Measurements from ENCODE around the gene ERAL1.
"Not testable (repeated sequence)": the region's sequence is repeated elsewhere in the genome, so short reads cannot be mapped to it uniquely, and the experiment has no call there.

ERAL1 gene

DNA sequence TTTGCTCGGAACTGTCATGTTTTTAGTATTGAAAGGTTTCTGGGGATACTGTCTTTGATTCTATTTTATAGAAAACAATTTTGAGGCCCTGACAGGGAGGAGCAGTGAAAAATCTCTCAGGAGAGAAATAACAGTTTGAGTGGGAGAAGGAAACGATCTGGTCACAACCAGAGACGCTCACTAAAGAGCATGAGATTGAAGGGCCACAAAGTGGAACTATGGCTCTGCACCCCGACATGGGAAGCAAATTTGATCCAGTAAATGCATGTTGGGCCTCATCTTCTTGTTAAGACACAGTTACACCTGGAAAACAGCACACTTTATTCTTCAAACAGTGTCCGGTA, 492 bp downstream of the ERAL1 start:
- no peak for DNase-seq

DNA sequence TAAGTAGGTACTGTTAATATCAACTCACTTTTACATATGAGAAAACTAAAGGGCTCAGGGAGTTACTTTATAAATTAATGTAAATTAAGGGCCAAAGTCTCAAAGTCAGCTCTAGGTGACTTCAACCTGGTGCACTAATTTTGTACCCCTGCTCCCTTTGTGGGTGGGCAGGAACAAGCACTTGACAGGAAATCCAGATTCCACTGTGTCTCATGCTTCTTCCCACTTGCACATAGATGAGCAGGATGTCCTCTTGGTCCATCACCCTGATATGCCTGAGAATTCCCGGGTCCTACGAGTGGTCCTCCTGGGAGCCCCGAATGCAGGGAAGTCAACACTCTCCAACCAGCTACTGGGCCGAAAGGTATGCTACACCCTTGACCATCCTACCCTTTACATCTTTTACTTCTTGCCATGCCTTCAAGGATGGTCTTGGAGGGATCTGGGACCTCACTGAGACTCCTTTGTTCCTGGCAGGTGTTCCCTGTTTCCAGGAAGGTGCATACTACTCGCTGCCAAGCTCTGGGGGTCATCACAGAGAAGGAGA, 1.3 kb downstream of the ERAL1 start:
- DNase-seq: no peak

DNA sequence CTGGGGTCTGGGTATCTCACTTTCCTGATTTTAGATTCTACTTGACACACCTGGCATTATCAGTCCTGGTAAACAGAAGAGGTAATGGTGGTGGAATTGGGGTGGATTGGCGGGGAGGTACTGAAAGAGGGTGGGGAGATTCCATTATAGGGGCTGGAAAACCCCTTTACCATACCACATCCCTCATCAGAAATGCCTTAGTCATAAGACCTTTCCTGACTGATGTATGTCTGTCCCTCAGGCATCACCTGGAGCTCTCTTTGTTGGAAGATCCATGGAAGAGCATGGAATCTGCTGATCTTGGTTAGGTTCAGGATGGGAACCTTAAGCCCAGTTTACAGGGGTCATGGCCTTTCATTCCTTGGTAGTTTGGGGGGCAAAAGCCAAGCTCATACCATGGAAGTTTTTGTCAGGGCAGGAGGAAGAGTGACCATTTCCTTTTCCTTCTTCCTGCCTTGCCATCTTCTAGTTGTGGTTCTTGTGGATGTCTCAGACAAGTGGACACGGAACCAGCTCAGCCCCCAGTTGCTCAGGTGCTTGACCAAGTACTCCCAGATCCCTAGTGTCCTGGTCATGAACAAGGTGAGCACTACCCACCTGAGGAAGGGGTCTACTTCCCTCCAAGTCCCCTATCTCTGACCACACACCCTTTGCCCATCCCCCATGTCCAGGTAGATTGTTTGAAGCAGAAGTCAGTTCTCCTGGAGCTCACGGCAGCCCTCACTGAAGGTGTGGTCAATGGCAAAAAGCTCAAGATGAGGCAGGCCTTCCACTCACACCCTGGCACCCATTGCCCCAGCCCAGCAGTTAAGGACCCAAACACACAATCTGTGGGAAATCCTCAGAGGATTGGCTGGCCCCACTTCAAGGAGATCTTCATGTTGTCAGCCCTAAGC, 3.3 kb downstream of the ERAL1 start:
- DNase-seq: no peak

DNA sequence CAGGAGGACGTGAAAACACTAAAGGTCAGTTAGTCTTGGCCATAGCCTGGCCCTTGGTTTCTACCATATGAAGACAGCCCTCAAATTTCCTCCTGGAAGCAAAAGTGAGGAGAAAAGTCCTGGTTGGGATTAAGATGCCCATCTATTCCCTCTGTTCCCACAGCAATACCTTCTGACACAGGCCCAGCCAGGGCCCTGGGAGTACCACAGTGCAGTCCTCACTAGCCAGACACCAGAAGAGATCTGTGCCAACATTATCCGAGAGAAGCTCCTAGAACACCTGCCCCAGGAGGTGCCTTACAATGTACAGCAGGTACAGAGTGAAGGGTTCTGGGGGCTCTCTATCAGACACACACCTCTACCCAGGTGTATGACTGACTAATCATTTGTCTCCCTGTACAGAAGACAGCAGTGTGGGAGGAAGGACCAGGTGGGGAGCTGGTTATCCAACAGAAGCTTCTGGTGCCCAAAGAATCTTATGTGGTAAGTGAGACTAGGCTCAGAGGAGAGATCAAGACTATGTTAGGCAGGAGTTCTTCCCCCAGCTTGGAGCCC, 4.1 kb downstream of the ERAL1 start:
- no peak for DNase-seq

DNA sequence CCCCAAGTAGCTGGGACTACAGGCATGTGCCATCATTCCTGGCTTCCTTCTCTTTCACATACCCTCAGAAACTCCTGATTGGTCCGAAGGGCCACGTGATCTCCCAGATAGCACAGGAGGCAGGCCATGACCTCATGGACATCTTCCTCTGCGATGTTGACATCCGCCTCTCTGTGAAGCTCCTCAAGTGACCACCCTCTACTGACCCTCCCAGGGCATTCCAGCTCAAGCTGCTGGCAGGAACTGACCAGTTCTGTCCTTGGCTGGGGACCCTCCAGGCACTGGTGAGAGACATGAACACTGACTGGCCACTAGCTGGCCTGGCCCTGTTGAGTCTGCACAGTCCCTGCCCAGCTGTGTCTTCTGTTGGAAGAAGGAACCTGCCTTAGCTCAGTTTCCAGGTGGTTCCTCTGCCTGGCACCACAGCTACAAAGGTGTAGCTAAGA, 5.6 kb downstream of the ERAL1 start:
- no peak for DNase-seq

DNA sequence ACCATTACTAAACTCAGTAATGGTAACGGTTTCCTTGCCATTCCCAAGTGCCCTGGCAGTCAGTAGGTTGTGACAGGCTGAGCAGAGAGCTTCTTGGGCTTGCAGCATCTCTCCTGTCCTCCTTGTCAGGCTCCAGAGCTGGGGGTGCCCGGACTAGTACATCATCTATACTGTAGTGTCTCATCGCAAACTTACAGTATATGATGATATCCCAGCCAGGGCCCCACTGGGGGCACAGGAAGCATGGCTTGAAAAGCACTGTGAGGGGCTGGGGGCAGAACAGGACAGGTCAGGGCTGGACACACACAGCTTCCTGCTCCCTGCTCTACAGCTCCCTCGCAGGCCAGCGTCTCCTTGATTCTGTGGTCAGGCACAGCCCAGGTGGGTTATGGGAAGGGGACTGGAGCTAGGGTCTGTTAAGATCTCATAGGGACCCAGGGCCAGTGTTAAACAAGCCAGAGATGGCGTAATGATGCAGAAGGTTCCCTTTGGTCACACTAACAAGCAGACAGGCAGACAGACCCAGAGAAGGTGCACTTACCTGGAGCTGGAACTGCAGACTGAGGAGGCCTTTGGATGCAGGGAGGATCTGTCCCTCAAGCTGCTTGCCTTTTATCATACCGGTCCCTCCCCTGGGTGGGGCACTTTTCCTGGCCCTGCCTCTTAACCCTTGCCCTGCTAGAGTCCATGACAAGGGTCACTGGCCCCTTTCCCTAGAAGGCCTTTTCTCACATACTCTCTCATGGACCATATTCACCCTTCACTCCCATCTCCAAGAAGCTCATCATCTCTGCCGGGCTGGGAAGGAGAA, 6.8 kb downstream of the ERAL1 start:
- no peak for DNase-seq

DNA sequence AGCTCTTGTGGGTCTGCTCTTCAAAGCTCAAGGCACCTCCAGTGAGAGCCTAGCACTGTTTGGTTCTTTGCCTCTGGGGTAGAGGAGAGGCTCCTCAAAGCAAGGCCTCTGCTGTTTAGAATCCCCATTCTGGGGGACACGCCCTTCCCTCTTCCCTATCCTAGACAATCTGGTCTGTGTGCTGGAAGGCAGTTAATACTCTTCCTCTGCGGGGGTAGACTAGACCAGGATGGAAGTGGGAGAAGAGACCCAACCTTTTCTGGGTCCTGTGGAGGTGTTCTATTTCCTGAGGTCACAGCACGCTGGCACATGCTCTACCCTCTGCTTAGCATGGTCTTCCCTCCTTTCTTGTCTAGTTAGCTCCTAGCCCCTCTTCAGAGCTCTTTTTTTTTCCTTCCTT, 7.7 kb downstream of the ERAL1 start:
- DNase-seq: no peak

- DNase-seq: no peak
Measured at GRCh38 chr17:28863953-28864352, 9.1 kb downstream of the ERAL1 start.

GRCh38 chr17:28864991-28865849, 10.4 kb downstream of the ERAL1 start:
- no peak for DNase-seq

DNA sequence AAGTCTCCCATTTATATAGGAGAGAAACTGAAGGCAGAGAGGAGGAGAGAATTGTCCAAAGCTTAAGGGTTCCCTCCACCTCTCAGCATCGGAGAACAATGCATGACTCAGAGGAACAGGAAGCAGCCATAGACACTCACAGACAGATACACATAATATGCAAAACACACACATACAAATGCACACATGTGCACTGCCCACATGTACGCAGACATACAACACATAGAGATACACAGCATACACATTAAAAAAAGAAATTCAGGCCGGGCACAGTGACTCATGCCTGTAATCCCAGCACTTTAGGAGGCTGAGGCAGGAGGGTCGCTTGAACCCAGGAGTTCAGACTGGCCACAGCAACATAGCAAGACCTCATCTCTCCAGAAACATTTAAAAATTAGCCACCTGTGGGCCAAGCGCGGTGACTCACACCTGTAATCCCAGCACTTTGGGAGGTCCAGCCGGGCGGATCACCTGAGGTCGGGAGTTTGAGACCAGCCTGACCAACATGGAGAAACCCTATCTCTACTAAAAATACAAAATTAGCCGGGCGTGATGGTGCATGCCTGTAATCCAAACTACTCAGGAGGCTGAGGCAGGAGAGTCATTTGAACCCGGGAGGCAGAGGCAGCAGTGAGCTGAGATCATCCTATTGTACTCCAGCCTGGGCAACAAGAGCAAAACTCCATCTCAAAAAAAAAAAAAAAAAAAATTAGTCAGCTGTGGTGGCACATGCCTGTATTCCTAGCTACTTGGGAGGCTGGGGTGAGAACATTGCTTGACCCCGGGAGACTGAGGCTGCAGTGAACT, 11.3 kb downstream of the ERAL1 start:
- DNase-seq: no peak

GRCh38 chr17:28867276-28867675, 12.5 kb downstream of the ERAL1 start:
- DNase-seq: no peak

DNA sequence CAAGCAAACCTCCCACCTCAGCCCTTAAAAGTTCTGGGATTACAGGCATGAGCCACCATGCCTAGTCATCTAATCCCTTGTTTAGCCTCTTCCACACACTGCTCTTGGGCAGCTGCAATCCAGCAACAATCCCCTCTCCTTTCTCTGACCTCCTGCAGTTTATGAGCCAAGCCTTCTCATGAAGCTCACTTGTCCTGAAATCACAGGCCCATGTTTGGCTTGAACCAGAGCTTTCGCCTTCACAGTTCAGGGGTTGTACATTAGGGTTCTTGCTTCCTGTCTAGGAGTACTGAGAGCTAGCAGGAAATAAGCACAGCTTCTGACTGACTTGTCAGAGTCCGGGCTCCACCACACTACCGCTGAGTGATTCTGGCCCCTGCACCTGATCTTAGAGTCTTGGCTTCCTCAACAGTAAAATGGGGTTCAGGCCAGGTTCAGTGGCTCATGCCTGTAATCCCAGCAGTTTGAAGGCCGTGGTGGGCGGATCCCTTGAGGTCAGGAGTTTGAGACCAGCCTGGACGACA, 16.3 kb downstream of the ERAL1 start:
- DNase-seq: no peak

DNA sequence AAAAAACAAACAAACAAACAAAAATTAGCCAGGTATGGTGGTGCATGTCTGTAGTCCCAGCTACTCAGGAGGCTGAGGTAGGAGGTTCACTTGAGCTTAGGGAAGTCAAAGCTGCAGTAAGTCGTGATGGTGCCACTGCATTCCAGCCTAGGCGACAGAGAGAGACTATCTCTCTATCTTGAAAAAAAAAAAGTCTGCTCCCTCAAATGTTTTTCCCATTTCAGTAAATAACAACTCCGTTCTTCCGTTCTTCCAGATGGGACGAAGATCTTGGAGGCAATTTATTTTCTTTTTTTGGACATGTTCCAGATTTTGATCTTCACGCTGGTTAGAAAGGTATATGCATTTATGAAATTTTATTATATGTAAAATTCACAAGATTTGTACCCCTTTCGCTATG, 19.0 kb downstream of the ERAL1 start:
- DNase-seq: no peak

DNA sequence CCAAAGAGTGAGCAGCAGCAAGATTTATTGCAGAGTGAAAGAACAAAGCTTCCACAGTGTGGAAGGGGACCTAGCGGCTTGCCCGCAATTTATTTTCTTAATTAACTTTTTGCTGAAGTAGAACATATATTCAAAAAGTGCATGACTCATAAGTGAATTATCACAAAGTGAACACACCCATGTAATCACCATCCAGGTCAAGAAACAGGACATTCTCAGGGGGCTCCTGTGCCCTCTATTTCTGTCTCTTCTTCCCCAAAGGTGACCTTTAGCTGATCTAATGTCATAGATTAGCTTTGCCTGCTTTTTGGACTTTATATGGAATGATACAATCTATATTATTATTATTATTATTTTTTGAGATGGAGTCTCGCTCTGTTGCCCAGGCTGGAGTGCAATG, 19.9 kb downstream of the ERAL1 start:
- DNase-seq: no peak

GRCh38 chr17:28875848-28876550, 21.2 kb downstream of the ERAL1 start:
- no peak for DNase-seq

GRCh38 chr17:28877150-28877711, 22.4 kb downstream of the ERAL1 start:
- not testable (repeated sequence) for DNase-seq

GRCh38 chr17:28878158-28878910, 23.5 kb downstream of the ERAL1 start:
- no peak for DNase-seq

- DNase-seq: no peak
Measured at GRCh38 chr17:28878981-28879380, 24.2 kb downstream of the ERAL1 start.

DNA sequence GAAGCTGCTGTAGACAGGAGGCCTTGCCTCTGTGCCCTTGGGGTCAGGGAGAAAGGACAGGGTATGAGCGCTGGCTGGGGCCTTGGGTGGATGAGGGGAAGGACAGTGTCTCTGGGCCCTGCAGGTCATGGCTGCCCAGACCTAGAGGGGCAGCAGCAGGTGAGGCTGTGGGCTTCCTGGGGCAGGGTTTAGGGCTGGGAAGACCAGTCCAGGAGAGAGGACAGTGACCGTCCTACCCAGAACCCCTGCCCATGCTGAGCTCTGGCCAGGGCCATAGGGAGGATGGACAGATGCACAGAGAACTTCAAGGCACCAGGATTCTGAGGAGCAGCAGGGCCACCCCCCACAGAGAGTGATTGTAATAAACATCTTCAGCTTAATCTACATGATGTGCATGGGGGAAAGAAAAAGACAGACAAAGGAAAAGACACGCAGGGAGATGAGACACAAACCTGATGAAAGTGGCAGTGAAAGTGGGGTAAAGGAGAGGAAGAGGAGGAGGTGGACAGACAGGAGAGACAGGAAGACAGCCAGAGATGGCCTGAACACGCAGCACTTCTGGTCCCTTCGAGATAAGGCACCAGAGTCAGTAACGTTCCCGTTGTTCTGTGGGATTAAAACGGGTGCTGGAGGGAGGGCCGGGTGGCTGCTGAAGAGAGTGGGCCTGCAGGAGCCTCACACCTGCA, 25.2 kb downstream of the ERAL1 start:
- DNase-seq: no peak
